NCI-H526 (cell line): ENCODE results near the gene LARGE2.

Experiments used
- DNase-seq, 2 experiments: peaks; one replicate each; lab custom pipeline; 2025; lab: John Stamatoyannopoulos, UW

LARGE2 gene

DNA sequence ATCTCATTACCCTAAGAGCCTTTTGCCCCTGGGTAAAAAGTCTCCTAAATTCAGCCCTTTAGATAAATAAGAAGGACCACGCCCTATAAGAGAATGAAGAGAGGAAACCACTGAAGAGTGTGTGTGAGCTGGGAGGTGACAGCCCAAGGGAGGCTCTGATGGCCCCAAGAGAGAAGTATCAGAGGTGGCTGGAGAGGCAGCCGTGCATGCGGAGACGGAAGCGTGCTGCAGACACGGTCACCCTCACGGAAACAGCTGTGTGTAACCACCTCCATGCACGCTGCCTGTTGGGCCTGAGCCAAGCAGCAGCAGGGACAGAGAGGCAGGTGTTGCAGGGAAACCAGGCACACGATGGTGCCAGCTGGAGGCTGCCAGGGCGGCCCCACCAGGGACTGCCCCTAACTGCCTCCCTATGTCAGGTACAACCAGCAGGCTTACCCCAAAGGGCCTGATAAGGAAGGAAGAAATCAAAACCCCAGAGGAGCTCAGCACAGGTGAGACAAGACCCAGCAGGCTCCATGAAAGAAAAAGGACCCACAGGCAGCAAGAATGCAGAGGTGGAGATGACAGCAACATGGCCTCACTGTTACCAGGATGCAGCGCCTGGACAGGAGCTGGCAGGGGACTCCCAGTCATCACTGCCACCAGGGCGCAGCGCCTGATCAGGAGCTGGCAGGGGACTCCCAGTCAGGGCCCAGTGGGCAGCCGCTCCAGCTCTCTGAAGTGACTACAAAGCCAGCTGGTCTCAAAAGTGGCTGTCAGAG lies 7.8 kb downstream of the LARGE2 start:
- peak in 1 of 2 experiments; percentile 63 for DNase-seq

DNA sequence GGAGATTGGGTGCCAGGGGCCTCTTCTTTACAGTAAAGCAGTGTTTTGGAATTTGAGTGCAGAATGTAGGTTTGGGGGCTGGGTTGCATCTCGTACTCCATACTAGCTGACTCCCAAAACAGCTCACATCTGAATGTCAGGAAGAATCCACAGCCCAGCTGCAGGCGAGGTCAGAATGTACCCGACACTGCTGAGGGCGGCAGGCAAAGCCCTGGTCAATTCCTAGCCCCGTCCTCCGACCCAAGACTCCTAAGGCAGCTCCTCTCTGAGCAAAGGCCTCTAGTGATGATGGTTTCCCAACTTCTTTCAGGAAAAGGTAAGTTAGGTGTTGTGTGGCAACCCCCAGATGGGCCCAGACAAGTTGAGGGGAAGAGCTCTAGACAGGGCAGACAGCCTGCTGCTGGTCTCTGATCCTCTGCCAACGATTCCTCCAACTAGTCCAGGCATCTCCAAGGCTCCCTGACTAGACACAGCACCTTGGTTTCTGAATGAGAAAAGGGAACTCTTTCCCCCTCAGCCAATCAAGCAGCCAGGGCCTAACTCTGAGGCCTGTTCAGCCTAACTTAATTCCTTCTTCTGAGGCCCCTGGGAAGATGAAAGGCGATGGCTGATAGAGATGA lies 8.6 kb downstream of the LARGE2 start:
- no peak for DNase-seq

DNA sequence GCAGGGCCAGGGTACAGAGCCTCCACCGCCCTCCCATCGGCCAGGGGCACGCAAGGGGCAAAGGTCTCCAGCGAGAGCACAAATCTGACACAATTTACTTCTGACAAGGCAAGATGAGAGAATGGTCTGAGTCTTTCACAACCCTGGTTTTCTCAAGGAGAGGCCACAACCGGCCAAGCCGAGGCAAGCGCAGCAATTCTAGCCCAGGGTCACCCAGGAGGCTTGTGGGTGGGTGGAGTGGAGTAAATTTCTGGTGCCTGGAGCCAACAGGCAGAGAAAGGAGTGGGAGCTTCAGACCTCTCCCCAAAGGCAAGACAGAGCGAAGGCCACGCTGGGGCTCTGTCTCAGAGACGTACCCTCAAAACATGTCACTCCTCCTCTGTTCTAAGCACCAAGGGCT lies 9.3 kb downstream of the LARGE2 start:
- DNase-seq, result no peak

DNA sequence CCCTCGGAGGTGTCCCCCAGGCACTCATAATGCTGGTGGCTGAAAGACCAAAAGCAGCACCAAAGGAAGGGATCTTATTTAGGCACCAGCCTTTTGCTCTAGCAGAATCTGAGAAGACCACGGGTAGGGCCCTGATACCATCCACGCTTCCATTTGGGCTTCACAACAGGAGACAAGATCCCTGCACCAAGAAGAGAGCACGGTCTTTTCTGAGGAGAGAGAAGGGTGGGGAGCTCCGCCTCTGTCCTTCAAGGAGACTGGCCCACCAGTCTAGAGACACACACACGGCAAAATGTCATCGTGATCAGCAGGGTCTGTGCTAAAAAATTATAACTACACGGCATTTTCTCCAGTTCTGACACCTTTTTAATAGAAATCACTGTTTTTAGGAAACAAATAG lies 9.8 kb downstream of the LARGE2 start:
- no peak for DNase-seq

DNA sequence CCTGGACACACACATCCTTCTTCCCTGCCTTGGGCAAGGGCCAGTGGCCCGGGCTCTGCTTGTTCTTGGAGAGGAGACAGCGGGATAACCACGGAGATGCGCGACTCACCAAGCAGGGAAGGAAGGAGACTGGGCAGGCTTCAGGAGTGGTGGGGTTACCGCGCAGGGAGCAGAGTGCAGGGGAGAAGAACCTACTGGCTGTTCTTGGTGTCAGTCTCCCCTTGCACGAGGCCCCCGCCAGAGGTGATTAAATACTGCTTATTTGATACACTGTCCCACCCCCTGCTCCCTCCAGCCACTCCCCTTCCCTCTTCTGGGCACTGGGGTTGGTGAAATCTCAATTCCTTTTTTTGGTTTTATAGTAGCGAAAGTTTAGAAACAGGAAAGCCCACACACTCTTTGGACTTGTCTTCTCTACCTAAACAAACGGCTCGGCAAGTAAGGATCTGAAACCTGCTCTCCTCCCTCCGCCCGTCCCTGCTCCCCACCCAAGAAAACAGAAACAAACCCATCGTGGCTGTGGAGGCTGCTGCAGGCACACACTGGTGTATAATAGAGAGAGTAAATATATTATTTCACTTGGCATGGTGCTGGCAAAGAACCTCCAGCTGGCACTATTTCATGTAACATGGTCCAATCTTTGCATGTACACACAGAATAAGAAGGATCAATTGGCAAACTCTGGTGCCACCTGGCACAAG lies 10.8 kb downstream of the LARGE2 start:
- no peak for DNase-seq

DNA sequence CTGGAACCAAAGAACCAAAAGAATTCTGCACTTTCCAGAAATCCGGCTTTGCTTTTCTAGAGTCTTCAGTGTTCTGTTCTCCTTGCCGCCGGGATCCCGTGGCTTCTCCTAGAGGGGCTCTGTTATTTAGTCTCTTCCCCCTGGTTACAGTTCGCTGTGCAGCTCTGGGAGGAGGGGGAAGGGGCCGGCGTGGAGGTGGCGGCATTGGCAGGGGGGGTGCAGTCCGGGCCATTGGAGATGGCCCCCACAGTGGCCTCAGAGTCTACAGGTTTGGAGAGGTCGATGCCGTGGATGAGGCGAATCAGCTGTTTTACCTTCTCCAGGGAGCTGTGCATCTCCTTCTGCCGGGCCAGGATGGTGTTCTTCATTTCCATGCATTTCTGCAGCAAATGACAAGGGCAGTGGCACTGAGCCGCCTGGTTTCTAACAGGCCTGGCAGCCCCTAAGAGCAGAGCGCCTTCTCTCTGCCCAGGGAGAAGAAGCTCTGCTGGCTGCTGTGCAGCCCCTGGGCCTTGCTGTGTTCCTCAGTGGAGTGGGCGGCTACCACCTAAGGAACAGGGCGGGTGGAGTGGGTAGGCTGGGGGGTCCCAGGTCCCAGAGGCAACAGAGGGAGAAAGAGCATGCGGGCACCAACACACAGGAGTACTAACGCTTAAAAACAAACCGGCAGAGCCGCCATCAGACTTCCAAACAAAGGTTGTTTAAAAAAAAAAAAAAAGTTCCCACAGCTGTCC lies 11.6 kb downstream of the LARGE2 start:
- DNase-seq, result no peak

DNA sequence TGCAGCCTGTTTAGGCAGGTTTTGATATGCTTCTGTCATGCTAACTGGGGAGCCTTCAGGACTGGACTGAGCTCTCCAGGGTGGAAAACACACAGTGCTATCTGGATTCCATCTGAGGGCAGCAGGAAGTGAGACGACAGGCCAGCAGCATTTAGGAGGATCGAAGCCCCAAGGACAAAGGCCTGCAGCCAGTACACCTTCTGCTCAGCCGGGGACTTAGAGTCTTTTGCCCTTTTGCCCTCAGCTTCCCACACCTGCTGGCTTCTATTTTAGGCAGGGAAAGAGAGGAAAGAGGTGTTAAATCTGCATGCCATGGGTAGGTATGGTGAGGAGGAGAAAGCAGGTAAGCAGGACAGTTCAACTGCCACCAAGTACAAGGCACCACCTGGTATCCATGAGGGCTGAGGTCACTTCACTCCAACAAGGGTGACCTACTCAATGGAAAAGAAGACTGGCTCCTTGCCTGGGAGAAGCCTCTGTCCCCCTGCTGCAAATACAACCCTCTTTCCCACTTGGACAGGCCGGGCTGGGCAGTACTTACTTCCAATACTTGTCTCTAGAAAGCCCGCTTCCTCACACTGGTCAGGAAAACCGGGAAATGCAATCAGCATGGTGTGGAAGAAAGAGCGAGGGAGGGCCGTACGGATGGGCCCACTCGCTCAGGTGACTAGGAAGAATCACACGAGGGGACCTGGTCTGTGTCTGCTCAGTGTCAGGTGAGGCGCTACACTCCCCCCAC lies 12.3 kb downstream of the LARGE2 start:
- no peak for DNase-seq

DNA sequence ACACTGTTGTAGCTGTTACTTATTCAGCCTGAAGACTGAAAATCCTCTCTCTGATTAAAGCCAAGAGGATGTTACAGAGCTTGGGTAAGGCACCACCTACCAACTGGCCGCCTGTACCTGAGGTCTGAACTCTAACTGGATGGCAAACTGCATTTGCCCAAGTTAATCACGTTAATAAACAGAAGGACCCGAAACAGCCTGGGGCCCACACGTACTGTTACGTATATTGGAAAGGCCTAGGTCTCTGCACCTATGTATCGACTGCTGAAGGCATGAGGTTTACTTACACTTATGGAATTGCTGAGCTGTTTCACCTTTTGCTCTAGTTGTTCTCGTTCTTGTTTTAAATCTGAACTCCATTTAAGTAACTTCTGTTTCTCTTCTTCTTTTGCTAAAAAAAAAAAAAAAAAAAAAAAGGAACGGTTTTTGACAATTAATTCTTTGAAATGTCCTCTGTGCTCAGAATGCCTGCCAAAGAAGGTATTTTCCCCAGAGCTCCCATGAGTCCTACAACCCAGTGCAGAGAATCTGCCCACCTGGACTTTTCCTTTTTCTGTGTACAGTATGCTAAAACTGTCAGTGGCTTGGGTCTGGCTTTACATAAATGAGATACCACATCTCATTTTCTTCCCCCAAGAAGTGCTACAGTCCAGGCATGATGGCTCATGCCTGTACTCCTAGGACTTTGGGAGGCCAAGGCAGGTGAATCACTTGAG lies 13.1 kb downstream of the LARGE2 start:
- no peak for DNase-seq

DNA sequence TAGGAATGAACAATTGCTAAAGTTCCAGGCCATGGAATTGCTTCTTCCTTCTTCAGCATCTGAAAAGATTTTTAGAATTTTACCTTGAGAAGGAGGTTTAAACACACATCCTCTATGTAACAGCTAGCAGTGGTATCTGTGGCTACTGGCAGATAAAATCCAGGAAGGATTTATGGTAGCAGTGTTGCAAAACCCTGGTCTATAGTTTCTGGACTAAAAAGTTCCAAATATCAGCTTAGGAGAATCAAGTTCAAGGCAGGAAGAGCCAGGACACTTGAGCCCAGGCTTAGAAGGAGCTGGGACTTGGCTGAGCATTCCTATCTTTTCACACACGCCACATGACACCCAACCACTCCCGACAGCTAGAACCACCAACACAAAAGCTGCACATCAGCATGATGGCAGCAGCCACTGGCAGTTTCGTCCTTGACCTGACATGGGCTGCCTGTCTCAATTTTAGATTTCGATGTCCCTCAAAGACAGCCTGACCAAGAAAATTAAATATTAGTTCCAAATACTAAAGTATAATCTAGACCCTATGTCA lies 14.1 kb downstream of the LARGE2 start:
- DNase-seq, result no peak

DNA sequence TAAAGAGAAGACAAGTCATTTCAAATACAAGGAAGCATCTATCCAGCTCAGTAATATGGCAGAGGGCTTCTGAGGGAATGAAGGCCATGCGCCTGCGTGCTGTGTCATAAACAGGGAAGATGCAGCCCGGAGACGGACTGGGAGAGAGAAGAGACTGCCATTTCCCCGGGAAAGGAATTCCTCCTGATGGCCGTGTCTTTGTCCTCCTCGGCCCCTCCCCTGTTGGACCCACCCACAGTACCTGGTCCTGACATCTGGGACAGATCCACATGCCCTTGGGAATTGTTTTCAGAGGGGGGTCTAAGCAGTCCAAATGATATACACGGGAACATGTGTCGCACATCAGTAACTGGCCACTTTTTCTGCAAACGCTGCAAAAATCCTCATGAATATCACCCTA lies 15.5 kb downstream of the LARGE2 start:
- no peak for DNase-seq

DNA sequence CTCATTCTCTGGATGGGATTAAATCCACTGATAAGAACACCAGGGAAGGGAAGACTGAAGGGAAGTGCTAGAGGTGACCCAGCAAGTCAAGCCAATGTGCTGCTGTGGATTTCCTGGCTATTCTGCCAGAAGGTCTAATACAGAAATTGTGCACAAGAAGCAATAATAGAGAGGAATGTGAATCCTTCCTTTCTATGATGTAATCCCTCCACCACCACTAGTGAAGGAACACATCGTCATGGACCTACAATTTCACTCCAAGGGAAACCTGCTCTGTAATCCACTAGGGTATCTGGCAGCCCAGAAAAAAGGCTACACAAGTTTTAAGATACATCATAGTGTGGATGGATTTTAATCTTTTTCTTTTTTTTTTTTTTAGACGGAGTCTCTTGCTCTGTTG lies 17.4 kb downstream of the LARGE2 start:
- DNase-seq, result no peak

DNA sequence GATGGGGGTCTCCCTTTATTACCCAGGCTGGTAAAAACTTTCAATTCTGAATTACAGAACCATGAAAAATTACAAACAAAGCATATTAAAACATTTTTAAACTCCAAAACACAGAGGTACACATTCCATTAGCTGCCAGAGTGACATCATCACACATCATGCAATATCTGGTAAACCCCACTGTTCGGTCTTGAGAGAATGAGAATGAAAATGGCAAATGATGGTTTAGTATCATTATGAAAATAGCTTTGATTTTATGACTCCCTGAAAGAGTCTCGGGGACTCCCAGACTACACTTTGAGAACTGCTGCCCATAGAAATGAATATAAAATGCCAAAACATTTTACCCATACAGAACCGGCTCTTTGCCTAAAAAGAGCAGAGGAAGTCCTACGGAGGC lies 18.8 kb downstream of the LARGE2 start:
- DNase-seq, result no peak

DNA sequence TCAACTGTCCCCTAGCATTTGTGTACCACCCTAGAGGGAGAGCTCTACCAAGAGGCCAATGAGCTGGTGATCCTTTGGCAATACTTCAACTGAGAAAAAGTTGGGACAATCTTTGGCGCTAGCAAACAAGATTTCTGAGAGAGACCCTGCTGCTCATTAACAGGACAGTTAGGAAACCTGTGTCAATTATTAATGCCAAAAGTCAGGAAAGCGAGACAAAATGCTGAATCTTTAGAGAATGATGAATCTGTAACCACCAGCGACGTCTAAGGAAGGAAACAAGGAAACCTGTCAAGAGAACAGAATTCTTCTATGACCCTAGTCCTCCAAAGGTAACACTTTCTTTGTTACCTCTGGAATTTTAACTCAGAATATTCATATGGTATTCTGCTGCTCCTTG lies 19.9 kb downstream of the LARGE2 start:
- DNase-seq, result no peak

DNA sequence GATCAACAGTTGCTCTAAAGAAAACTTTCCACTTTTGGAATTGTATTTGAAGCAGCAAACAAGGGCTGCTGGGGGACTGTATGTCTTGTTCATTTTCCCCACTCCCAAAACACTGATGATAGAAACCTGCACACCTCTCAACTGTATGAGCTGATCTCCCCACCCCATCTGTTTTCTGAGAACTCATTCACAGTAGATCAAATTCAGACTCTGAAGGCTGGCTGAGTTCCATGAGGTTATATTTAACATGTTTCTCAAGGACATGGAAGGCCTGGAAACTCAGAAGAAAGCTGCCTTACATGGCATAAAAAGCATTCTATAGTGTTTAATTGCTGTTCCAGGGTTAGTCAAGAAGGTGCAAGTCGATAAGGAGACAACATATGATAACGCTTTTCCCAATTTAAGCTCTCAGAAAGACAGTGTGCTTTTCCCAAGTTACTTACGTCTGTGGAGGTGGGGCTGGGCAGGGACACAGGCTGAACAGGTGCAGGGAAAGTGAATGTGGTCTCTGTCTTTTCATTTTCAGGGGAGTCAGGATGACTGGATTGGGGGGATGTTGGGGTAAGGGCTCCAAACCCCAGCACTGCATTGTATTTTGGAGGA lies 23.0 kb downstream of the LARGE2 start:
- no peak for DNase-seq

DNA sequence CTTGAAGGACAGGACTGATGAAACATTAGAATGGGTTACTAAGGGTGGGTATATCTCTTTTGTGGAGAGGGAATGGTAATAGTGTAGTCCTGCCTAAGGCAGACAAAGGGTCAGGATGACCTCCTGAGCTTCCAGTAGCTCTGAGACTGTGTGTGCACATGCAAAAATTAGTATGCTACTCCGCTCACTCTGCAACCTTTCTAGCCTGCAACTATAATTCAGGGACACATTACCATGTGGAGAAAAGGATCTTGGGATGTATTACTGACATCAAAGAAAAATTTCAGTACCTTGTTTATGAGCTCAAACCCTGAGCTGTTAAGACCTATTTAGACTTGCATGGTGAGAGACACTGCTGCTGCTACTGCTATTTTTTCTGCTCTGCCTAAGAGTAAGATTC lies 25.4 kb downstream of the LARGE2 start:
- no peak for DNase-seq

DNA sequence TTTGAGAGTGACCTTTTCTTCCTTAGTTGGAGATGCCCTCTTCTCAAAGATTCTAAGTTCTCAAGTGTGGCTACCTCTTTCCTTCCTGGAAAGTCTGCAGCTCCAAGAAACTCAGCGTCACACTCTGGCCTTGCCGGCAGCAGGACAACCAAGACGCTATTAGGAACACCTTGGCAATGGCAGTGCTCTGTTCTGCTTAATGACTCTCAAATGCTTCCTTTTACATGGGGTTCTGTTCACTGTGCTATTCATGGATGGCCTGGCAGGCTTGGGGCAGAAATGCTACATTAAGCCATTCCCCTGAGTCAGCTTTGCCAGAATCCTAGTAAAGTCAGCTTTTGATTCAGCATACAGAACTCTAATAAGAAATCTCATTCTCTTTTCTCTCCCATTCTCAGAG lies 25.9 kb downstream of the LARGE2 start:
- no peak for DNase-seq

DNA sequence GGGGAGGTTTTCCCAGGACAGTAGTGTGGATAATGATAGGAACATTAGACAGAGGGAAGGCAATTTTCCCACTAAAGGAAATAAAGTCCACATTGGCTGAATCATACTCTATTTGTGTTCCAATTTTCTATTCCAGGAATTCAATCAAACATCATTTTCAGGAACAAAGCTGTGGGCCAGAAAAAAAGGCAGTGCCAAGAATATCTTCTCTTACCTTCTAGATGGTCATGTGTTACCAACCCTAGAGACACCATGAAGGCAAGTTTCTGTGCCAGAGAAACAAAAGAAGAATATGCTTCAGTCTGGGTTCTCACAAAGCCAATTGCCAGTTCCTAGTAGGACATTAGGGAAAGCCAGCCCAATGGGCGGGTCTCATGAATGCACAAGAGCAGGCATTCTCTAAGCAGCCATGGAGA lies 27.5 kb downstream of the LARGE2 start:
- no peak for DNase-seq

DNA sequence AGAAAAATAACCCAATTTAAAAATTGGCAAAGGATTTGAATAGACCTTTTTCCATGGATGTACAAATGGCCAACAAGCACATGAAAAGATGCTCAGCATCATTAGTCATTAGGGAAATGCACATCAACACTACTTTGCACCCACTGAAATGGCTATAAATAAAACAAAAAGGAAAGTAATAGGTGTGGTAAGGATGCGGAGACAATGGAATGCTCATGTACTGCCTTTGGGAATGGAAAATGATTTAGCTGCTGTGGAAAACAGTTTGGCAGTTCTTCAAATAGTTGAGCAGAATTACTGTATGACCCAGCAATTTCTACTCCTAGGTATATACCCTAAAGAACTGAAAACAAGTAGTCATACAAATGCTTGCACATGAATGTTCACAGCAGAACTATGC lies 37.4 kb downstream of the LARGE2 start:
- no peak for DNase-seq

DNA sequence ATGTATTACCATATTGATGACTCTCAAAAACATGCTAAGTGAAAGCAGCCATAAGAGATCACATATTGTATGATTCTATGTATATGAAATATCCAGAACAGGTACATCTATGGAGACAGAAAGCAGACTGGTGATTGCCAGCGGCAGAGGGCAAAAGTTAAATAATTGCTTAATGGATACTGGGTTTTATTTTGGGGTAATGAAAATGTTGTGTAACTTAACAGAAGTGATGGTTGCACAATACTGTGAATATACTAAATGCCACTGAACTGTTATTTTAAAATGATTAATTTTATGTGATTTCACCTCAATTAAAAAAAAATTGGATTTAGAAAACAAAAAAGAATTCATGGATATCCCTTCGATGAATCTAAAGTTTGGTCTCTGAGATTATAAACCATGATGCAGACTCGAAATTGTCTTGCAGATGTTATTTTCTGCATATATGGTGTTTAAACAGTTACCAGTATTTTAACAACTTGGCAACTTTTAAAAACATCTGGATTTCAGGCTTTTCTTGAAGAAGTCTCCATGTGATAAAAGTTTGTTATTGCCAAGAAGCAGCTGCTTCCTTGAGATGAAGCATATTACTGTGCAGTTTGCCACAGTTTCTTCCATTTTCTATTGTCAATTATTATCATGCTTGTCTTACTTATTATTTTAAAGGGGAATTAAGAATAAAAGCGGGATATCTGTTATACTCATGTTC lies 38.1 kb downstream of the LARGE2 start:
- DNase-seq, result no peak

DNA sequence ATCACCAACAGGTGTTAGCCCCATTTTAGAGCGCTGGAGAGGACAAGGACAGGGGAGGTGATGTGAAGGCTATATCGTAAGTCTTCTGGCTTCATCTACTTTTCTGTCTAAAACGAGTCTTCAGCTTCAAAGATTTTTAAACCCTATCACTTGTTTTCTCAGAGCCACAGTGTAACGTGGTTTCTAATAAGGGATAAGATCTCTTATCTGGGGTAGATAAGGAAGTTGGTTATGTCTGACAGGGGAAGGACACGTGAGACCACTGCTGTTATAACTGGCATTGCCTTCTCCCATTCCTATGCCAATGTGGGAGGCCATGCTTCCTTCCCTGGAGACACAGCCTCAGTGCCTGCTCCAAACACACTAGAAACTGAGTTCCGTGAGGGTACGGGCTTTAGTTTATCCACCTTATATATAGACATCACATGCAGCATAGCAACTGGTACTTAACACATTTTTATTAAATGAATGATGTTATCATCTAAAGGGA lies 39.3 kb downstream of the LARGE2 start:
- DNase-seq, result no peak
